B cell (primary cell): ENCODE data around the gene TRMT61A.

ENCODE experiments used
- CTCF ChIP-seq: fragments of 200-600 bp; IDR thresholded peaks from one replicate; pipeline ENCODE4 v1.8.0; 2022; ENCODE audit warnings: antibody characterized with exemption, mild to moderate bottlenecking
- EZH2 ChIP-seq: IDR thresholded peaks from 2 replicates; pipeline ENCODE4 v1.6.1; 2012; ENCODE audit warnings: borderline replicate concordance, low read depth, mild to moderate bottlenecking, moderate library complexity, low read length; ENCODE audit not compliant: insufficient read depth, poor library complexity, severe bottlenecking

GRCh38 chr14:103517174-103517566 is 11.8 kb upstream of the TRMT61A start:
- TF ChIP-seq CTCF (no peak), EZH2 (no peak)
